ENCODE results near the gene HSBP1L1. TPM values are rescaled to one million over a fixed set of nuclear protein-coding genes. Genes with fewer than 3 reads are reported as not detected.

Gene HSBP1L1
- total and polyA plus RNA-seq, 2 experiments from 2014 or later, result 1.8 to 3.7 TPM

DNA sequence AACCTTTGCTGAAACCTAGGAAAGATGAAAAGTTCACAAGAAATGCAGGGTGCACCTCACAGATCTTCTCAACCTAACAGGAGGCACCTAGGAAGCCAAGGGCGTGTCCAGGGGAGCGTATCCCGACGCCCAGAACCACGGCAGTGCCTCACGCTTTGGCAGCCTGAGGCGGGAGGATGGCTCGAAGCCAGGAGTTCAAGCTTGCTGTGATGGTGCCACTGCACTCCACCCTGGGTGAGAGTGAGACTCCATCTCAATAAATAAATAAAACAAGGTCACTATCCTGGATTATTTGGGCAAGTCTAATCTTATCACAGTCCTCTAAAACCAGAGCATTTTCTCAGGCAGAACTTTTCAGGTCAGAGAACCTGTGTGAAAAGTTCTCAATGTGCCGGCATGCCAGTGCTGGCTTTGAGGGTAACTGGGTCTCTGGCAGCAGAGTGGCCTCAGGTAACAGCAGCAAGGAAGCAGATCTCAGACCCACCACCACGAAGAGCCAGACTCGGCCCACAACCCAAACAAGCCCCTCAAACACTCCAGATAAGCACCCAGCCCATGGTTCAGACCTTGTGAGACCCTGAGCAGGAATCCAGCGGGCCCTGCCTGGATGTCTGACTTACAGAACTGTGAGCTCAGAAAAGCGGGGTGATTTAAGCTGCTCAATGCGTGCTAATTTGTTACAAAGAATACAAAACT, 11.7 kb downstream of the HSBP1L1 start:
- Mint-ChIP-seq H3K9me3 (no peaks in the 10 kb centered on the region), H3K4me3 (no peak overlapping the region), H3K4me1 (peaks cover 5% of the 10 kb centered on the region), H3K27me3 (ENCODE audit: insufficient read depth, low read depth, poor library complexity) (peaks cover 2% of the 10 kb centered on the region), H3K27ac (no peak overlapping the region), H3K36me3 (ENCODE audit: low read depth) (peaks cover 59% of the 10 kb centered on the region)
- no peaks in the 10 kb centered on the region for H3K27me3 ChIP-seq (ENCODE audit: insufficient read depth)
- H3K79me2 ChIP-seq (replicated peaks; ENCODE audit: insufficient read depth), result peaks cover 80% of the 10 kb centered on the region
- peaks cover 36% of the 10 kb centered on the region for H4K20me1 ChIP-seq (replicated peaks; ENCODE audit: insufficient read depth)
- peaks cover 6% of the 10 kb centered on the region; the same call in 1 of the 2 replicates for H3K36me3 ChIP-seq (ENCODE audit: insufficient read depth)
- no peak overlapping the region for H3K27ac ChIP-seq (ENCODE audit: low read depth)
- no peak overlapping the region for H2AFZ ChIP-seq
- H3F3A ChIP-seq (replicated peaks; ENCODE audit: low read depth), result no peaks in the 10 kb centered on the region
- H3K4me1 ChIP-seq (ENCODE audit: insufficient read depth), result no peaks in the 10 kb centered on the region
- ATAC-seq (no peak), DNase-seq (ENCODE audit: low spot score) (no peak)
- no peak overlapping the region for H3K4me3 ChIP-seq
- TF ChIP-seq ZNF331 (CRISPR knock-in tag; IDR thresholded peaks at IDR 0.05; ENCODE audit: low read depth) (no peak), EZH2phosphoT487 (IDR thresholded peaks at IDR 0.05; ENCODE audit: unreplicated experiment) (no peak), STAT1 (IDR thresholded peaks at IDR 0.05; ENCODE audit: unreplicated experiment) (no peak), POLR2AphosphoS5 (IDR thresholded peaks at IDR 0.05; ENCODE audit: low read depth) (no peak), JUNB (IDR thresholded peaks at IDR 0.05; ENCODE audit: unreplicated experiment) (no peak), ZNF114 (CRISPR knock-in tag; IDR thresholded peaks at IDR 0.05) (no peak), EZH2 (IDR thresholded peaks at IDR 0.05; ENCODE audit: low read depth, unreplicated experiment) (no peak)
- TF ChIP-seq, protein P1, sequence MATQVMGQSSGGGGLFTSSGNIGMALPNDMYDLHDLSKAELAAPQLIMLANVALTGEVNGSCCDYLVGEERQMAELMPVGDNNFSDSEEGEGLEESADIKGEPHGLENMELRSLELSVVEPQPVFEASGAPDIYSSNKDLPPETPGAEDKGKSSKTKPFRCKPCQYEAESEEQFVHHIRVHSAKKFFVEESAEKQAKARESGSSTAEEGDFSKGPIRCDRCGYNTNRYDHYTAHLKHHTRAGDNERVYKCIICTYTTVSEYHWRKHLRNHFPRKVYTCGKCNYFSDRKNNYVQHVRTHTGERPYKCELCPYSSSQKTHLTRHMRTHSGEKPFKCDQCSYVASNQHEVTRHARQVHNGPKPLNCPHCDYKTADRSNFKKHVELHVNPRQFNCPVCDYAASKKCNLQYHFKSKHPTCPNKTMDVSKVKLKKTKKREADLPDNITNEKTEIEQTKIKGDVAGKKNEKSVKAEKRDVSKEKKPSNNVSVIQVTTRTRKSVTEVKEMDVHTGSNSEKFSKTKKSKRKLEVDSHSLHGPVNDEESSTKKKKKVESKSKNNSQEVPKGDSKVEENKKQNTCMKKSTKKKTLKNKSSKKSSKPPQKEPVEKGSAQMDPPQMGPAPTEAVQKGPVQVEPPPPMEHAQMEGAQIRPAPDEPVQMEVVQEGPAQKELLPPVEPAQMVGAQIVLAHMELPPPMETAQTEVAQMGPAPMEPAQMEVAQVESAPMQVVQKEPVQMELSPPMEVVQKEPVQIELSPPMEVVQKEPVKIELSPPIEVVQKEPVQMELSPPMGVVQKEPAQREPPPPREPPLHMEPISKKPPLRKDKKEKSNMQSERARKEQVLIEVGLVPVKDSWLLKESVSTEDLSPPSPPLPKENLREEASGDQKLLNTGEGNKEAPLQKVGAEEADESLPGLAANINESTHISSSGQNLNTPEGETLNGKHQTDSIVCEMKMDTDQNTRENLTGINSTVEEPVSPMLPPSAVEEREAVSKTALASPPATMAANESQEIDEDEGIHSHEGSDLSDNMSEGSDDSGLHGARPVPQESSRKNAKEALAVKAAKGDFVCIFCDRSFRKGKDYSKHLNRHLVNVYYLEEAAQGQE (IDR thresholded peaks at IDR 0.05; ENCODE audit: unreplicated experiment), result no peak
- TF ChIP-seq, protein P2, sequence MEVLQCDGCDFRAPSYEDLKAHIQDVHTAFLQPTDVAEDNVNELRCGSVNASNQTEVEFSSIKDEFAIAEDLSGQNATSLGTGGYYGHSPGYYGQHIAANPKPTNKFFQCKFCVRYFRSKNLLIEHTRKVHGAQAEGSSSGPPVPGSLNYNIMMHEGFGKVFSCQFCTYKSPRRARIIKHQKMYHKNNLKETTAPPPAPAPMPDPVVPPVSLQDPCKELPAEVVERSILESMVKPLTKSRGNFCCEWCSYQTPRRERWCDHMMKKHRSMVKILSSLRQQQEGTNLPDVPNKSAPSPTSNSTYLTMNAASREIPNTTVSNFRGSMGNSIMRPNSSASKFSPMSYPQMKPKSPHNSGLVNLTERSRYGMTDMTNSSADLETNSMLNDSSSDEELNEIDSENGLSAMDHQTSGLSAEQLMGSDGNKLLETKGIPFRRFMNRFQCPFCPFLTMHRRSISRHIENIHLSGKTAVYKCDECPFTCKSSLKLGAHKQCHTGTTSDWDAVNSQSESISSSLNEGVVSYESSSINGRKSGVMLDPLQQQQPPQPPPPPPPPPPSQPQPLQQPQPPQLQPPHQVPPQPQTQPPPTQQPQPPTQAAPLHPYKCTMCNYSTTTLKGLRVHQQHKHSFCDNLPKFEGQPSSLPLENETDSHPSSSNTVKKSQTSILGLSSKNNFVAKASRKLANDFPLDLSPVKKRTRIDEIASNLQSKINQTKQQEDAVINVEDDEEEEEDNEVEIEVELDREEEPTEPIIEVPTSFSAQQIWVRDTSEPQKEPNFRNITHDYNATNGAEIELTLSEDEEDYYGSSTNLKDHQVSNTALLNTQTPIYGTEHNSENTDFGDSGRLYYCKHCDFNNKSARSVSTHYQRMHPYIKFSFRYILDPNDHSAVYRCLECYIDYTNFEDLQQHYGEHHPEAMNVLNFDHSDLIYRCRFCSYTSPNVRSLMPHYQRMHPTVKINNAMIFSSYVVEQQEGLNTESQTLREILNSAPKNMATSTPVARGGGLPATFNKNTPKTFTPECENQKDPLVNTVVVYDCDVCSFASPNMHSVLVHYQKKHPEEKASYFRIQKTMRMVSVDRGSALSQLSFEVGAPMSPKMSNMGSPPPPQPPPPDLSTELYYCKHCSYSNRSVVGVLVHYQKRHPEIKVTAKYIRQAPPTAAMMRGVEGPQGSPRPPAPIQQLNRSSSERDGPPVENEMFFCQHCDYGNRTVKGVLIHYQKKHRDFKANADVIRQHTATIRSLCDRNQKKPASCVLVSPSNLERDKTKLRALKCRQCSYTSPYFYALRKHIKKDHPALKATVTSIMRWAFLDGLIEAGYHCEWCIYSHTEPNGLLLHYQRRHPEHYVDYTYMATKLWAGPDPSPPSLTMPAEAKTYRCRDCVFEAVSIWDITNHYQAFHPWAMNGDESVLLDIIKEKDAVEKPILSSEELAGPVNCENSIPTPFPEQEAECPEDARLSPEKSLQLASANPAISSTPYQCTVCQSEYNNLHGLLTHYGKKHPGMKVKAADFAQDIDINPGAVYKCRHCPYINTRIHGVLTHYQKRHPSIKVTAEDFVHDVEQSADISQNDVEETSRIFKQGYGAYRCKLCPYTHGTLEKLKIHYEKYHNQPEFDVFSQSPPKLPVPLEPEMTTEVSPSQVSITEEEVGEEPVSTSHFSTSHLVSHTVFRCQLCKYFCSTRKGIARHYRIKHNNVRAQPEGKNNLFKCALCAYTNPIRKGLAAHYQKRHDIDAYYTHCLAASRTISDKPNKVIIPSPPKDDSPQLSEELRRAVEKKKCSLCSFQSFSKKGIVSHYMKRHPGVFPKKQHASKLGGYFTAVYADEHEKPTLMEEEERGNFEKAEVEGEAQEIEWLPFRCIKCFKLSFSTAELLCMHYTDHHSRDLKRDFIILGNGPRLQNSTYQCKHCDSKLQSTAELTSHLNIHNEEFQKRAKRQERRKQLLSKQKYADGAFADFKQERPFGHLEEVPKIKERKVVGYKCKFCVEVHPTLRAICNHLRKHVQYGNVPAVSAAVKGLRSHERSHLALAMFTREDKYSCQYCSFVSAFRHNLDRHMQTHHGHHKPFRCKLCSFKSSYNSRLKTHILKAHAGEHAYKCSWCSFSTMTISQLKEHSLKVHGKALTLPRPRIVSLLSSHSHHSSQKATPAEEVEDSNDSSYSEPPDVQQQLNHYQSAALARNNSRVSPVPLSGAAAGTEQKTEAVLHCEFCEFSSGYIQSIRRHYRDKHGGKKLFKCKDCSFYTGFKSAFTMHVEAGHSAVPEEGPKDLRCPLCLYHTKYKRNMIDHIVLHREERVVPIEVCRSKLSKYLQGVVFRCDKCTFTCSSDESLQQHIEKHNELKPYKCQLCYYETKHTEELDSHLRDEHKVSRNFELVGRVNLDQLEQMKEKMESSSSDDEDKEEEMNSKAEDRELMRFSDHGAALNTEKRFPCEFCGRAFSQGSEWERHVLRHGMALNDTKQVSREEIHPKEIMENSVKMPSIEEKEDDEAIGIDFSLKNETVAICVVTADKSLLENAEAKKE (CRISPR knock-in tag; IDR thresholded peaks at IDR 0.05), result no peak
- TF ChIP-seq, protein P3, sequence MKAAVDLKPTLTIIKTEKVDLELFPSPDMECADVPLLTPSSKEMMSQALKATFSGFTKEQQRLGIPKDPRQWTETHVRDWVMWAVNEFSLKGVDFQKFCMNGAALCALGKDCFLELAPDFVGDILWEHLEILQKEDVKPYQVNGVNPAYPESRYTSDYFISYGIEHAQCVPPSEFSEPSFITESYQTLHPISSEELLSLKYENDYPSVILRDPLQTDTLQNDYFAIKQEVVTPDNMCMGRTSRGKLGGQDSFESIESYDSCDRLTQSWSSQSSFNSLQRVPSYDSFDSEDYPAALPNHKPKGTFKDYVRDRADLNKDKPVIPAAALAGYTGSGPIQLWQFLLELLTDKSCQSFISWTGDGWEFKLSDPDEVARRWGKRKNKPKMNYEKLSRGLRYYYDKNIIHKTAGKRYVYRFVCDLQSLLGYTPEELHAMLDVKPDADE (IDR thresholded peaks at IDR 0.05), result no peak
- TF ChIP-seq, protein P4, sequence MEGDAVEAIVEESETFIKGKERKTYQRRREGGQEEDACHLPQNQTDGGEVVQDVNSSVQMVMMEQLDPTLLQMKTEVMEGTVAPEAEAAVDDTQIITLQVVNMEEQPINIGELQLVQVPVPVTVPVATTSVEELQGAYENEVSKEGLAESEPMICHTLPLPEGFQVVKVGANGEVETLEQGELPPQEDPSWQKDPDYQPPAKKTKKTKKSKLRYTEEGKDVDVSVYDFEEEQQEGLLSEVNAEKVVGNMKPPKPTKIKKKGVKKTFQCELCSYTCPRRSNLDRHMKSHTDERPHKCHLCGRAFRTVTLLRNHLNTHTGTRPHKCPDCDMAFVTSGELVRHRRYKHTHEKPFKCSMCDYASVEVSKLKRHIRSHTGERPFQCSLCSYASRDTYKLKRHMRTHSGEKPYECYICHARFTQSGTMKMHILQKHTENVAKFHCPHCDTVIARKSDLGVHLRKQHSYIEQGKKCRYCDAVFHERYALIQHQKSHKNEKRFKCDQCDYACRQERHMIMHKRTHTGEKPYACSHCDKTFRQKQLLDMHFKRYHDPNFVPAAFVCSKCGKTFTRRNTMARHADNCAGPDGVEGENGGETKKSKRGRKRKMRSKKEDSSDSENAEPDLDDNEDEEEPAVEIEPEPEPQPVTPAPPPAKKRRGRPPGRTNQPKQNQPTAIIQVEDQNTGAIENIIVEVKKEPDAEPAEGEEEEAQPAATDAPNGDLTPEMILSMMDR (conservative IDR thresholded peaks at IDR 0.05; ENCODE audit: low read depth in 2 of 2), result no peak
- H3K4me2 ChIP-seq, result no peak overlapping the region
- no peaks in the 10 kb centered on the region for H3K9me2 ChIP-seq (ENCODE audit: insufficient read depth)

Measured in GM23338 (cell line).